Activated naive CD4-positive, alpha-beta T cell treated with anti-CD3 and anti-CD28 coated beads, Interleukin-2, amount 50 U/mL, for 16 hours (primary cell): ENCODE data around the gene TELO2.
A peak's percentile ranks its signal among the peaks of the same experiment; 100 is the strongest.
"Not testable (repeated sequence)": the region's sequence is repeated elsewhere in the genome, so short reads cannot be mapped to it uniquely, and the experiment has no call there.

Experiments
- DNase-seq: peaks from one replicate; pipeline ENCODE4 v3.0.0-alpha.2; 2020

TELO2 gene

GRCh38 chr16:1458336-1458976 is 34.7 kb upstream of the TELO2 start:
- DNase-seq: no peak

DNA sequence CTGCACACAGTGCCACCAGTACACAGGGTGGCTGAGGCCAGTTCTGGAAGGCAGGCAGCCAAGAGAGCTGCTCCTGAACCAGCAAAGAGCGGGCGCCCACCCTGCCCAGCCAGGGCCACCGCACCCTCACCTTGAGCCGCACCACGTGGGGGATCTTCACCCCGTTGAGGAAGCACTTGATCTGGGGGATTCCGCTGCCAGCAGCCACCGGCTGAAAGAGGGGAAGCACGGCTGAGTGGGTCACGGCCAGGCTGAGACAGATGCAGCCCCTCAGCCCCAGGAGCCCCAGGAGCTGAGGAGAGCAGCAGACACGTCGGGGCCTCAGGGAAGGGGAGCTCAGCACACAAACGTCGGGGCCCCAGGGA is 34.2 kb upstream of the TELO2 start:
- no peak for DNase-seq

- no peak for DNase-seq
These were observed 33.2 kb upstream of the TELO2 start for GRCh38 chr16:1459967-1460366.

DNA sequence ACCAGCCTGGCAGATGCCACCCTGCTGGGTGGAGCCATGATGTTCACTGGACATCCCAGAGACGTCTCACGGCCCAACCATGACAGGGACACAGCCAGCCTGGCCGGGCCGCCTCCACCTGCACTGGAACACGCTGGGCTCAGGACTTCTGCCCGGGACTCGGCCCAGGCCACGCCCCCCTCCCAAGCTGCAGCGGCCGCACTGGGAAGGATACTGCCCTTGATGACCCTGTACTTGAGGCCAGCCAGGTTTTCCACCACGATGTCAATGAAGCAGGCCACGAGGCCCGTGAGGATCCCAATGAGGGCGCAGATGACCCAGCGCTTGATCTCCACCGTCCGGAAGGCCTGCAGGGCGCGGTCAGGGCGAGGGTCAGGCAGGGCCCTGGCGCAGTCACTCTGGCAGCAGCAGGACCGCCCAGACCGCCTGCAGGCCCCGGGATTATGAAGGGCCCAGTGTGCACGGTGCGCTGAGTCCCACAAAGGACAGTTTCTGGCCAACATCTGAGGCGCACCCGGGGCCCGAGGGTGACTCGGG is 32.5 kb upstream of the TELO2 start:
- DNase-seq: no peak

- no peak for DNase-seq
These were observed 32.0 kb upstream of the TELO2 start for GRCh38 chr16:1461146-1461545.

GRCh38 chr16:1464196-1464893 is 28.8 kb upstream of the TELO2 start:
- DNase-seq: no peak

DNA sequence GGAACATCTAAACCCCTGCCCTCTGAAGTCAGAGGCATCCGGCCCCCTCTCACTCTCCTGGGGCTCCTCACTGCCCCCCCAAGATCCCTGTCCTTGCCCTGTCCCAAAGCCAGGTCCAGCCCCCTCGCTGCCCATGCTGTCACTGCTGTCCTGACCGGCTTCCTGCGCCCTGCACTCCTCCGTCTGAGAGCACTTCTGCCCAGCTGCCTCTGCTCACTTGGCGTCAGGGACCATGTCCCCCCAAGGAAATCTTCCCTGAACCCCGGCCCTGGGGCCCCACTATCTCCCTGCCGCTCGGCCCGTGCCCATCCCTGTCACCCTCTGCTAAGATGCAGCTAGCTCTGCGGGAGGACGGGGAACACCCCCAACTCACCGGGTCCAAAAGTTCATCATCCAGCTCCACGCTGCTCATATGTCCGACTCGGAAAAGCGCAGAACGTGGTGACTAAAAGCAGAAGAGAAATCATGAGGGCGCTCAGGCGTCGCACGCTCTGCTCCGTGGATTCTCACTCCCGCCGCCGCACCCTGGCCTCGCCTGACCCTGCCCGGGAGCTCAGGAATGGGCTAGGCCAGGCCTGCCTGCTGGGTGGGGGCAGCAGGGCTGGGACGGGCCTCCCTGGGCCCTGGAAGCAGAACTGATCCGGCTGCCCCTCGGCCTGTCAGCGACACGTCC is 28.1 kb upstream of the TELO2 start:
- DNase-seq: no peak

- no peak for DNase-seq
These were observed 27.6 kb upstream of the TELO2 start for GRCh38 chr16:1465567-1465915.

DNA sequence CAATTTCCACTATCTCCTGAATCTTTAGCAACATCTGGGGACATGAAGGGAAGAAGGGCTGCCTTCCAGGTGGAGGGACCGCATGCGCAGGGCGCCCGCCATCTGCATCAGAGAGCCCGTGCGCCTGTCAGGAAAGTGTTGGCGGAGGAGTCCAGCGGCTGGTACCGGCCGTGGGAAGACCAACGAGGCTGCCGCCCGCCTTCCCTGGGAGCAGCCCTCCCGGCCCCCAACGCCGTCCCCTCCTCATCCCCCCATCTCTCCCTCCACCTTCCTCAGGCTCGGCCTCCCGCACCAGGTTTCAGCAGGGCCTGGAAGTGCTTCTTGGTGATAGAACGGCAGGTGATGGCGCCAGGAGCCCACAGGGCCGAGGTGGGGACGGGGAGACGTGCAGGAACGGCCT is 27.1 kb upstream of the TELO2 start:
- DNase-seq: no peak

DNA sequence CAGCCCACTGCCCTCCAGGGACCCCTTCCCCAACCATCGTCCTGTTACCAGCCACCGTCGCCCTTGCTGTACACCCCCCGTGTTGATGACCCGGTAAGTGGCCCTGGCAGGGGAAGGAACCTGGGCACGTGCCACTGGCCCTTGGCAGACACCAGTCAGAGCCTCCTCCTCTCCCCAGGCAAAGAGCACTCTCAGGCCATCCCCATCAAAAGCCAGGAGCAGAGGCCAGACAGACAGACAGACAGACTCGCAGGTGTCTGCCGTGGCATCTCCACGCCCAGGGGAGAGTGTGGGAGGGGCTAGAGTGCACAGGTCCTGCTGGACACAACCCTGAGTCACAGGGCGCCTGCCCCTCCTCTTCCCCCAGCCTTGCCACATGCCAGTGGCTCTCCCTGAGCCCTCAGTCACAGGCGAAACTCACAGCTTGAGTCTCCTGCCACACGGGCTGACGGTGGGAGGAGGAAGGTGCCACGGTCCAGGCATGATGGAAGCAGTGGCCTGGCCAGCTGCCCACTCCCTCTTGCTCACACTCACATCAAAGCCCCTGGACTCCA is 26.1 kb upstream of the TELO2 start:
- no peak for DNase-seq

DNA sequence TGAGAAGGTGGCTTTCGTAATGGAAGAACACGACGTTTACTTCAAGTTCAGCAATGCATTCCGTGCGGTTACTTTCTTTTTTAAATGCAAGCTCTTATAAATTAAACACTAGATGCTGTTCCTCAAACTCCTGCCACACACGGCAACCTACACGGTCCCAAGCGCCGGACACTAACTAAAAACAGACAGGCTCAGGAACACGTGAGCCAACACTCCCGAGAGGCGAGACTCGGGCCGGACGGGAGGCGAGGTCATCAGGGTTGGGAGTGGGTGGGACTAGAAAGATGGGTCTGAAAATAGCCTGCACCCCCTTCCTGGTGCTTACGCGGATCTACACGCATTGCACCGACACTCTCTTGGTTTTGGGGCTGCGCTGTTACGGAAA is 24.7 kb upstream of the TELO2 start:
- no peak for DNase-seq

DNA sequence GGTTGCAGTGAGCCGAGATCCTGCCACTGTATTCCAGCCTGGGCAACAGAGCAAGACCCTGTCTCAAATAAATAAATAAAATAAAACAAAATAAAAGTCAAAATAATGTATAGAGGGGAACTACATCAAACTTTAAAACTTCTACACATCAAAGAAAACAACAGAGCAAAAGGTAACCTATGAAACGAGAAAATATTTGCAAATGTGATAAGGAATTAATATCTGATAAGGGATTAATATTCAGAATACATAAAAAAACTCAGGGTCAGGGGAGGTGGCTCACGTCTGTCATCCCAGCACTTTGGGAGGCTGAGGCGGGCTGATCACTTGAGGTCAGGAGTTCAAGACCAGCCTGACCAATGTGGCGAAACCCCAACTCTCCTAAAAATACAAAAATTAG is 24.0 kb upstream of the TELO2 start:
- not testable (repeated sequence) for DNase-seq

DNA sequence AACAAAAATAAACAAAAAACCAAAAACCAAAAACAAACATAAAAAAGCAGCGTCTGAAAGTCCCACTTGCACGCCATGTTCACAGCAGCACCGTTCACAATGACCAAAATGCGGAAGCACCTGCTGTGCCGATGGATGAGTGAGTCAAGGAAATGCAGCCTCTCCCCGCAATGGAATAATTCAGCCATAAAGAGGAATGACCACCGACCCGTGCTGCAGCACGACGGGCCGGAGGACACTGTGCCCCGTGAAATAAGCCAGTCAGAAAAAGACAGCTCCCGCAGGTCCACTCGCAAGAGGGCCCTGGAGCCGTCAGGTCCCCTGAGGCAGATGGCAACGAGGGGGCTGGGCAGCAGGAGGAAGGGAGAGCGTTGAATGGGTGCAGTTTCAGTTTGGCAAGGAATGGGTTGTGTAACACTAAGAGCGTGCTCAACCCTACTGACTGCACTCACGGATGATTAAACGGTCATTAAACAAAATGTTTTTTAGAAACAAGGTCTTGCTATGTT is 23.4 kb upstream of the TELO2 start:
- DNase-seq: no peak

- no peak for DNase-seq
These were observed 22.5 kb upstream of the TELO2 start for GRCh38 chr16:1470481-1471251.

GRCh38 chr16:1471569-1472194 is 21.5 kb upstream of the TELO2 start:
- no peak for DNase-seq

- no peak for DNase-seq
These were observed 20.2 kb upstream of the TELO2 start for GRCh38 chr16:1472974-1473373.

- DNase-seq: no peak
These were observed 18.9 kb upstream of the TELO2 start for GRCh38 chr16:1474082-1474795.

DNA sequence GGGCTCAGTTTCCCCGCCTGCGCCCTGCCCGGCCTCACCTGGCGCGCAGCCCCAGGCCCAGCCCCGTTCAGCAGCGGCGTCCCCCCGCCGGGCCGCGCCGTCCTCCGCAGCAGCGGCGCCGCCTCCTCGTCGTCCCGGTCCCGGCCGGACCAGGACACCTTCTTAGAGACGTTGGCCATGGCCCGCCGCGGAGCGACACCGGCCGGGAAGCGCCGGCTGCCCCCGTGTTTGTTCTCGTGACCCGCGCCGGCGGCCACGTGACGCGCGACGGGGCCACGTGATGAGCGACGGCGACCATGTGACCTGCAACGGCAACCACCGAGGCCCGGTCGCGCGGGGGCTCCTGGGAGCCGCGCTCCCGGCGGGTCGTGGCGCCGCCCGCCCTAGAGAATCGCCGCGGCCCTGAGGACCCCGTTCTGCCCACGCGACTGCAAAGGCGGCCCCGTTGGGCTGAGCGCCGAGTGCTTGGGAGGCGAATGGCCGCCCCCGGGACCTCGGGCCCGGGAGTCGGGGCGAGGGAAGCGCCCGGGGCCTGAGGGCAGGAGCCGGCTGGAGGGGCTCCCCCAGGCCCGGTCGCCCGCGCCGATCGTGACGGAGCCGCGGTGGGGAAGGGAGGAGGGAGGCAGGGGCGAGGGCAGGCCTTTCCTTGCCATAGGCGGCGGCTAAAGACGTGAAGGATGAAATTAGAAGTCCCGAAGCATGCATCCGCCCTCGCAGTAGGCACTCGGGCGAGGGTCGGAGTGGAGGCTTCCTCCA is 18.2 kb upstream of the TELO2 start, which contains the start of gene CLCN7:
CLCN7 (minus strand) TSS at position 233 of the 756 bp plus-strand sequence; CDS start at position 179, 54 bp downstream.
- peak; percentile 89 for DNase-seq

GRCh38 chr16:1475552-1476114 is 17.5 kb upstream of the TELO2 start:
- no peak for DNase-seq

- DNase-seq: no peak
These were observed 16.1 kb upstream of the TELO2 start for GRCh38 chr16:1477033-1477432.
